ENCODE measurements around the gene LENG8.

GRCh38 chr19:54428323-54429175 is 20.4 kb upstream of the LENG8 start:
- TF ChIP-seq, protein P1, sequence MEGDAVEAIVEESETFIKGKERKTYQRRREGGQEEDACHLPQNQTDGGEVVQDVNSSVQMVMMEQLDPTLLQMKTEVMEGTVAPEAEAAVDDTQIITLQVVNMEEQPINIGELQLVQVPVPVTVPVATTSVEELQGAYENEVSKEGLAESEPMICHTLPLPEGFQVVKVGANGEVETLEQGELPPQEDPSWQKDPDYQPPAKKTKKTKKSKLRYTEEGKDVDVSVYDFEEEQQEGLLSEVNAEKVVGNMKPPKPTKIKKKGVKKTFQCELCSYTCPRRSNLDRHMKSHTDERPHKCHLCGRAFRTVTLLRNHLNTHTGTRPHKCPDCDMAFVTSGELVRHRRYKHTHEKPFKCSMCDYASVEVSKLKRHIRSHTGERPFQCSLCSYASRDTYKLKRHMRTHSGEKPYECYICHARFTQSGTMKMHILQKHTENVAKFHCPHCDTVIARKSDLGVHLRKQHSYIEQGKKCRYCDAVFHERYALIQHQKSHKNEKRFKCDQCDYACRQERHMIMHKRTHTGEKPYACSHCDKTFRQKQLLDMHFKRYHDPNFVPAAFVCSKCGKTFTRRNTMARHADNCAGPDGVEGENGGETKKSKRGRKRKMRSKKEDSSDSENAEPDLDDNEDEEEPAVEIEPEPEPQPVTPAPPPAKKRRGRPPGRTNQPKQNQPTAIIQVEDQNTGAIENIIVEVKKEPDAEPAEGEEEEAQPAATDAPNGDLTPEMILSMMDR (conservative IDR thresholded peaks at IDR 0.05; ENCODE audit: low read length), result no peak
- TF ChIP-seq EZH2phosphoT487 (IDR thresholded peaks at IDR 0.05; ENCODE audit: borderline replicate concordance, low read depth, low read length), result no peak

Data from OCI-LY7 (cell line).